ENCODE results near the gene SMIM13. TPM values are rescaled to one million over a fixed set of nuclear protein-coding genes. Genes with fewer than 3 reads are reported as not detected.

The SMIM13 gene
- total RNA-seq, 2 experiments from 2014 or later, result 13.9 to 19.0 TPM

GRCh38 chr6:11155589-11155988 lies 62.0 kb downstream of the SMIM13 start:
- DNase-seq (ENCODE audit: low spot score), result no peak
- H3K9me3 ChIP-seq (ENCODE audit: low read length), result no peaks in the 10 kb centered on the region
- no peaks in the 10 kb centered on the region for H3K36me3 ChIP-seq (ENCODE audit: insufficient read depth, low read length)
- no peak overlapping the region for H3K4me3 ChIP-seq (ENCODE audit: low read depth, low read length, poor library complexity, severe bottlenecking)
- CTCF ChIA-PET (ENCODE audit: unreplicated experiment), result no interaction called here
- TF ChIP-seq, protein P1, sequence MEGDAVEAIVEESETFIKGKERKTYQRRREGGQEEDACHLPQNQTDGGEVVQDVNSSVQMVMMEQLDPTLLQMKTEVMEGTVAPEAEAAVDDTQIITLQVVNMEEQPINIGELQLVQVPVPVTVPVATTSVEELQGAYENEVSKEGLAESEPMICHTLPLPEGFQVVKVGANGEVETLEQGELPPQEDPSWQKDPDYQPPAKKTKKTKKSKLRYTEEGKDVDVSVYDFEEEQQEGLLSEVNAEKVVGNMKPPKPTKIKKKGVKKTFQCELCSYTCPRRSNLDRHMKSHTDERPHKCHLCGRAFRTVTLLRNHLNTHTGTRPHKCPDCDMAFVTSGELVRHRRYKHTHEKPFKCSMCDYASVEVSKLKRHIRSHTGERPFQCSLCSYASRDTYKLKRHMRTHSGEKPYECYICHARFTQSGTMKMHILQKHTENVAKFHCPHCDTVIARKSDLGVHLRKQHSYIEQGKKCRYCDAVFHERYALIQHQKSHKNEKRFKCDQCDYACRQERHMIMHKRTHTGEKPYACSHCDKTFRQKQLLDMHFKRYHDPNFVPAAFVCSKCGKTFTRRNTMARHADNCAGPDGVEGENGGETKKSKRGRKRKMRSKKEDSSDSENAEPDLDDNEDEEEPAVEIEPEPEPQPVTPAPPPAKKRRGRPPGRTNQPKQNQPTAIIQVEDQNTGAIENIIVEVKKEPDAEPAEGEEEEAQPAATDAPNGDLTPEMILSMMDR (conservative IDR thresholded peaks at IDR 0.05; ENCODE audit: low read length), result no peak
- TF ChIP-seq EZH2phosphoT487 (IDR thresholded peaks at IDR 0.05; ENCODE audit: borderline replicate concordance, low read depth, low read length), result no peak
- no peaks in the 10 kb centered on the region for H4K20me1 ChIP-seq (ENCODE audit: insufficient read depth, low read length)
- BruUV-seq (replicated peaks), result no TSS peak
- POLR2A ChIA-PET, result interaction anchor here (0.5 kb wide), 1 partner anchor 16 kb away, joined by 3 read pairs; no protein-coding TSS in a partner anchor
- no peak overlapping the region for H3K4me2 ChIP-seq (ENCODE audit: low read length)
- intact Hi-C loops (cut with micrococcal nuclease; ENCODE audit: unreplicated experiment), result no loop called here
- no peak overlapping the region for H3K27ac ChIP-seq (ENCODE audit: low read depth, low read length, poor library complexity, severe bottlenecking)
- H3K9me2 ChIP-seq (ENCODE audit: insufficient read depth, low read length), result no peaks in the 10 kb centered on the region
- no peaks in the 10 kb centered on the region for H3K4me1 ChIP-seq (ENCODE audit: insufficient read depth, low read length, poor library complexity, severe bottlenecking)
- no peak overlapping the region for H2AFZ ChIP-seq (ENCODE audit: low read length)
- H3K79me2 ChIP-seq (ENCODE audit: insufficient read depth, low read depth, low read length), result no peaks in the 10 kb centered on the region

DNA sequence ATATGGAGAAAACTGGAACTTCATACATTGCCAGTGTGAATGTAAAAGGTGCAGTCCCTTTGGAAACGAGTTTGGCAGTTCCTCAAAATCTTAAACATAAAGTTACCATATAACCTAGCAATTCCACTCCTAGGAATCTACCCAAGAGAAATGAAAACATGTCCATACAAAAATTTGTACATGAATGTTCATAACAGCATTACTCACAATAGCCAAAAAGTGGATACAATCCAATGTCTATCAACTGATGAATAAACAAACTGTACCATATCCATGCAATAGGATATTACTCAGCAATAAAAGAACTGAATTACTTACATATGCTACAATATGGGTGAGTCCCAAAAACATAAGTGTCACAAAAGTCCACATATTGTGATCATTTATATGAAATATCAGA lies 66.6 kb downstream of the SMIM13 start:
- no peaks in the 10 kb centered on the region for H3K9me3 ChIP-seq (ENCODE audit: low read length)
- no peaks in the 10 kb centered on the region for H3K36me3 ChIP-seq (ENCODE audit: insufficient read depth, low read length)
- H3K27ac ChIP-seq (ENCODE audit: low read depth, low read length, poor library complexity, severe bottlenecking), result no peak overlapping the region
- intact Hi-C loops (cut with micrococcal nuclease; ENCODE audit: unreplicated experiment), result no loop called here
- H3K79me2 ChIP-seq (ENCODE audit: insufficient read depth, low read depth, low read length), result no peaks in the 10 kb centered on the region
- ChIA-PET CTCF (ENCODE audit: unreplicated experiment) (no interaction called here), POLR2A (no interaction called here)
- H3K4me2 ChIP-seq (ENCODE audit: low read length), result no peak overlapping the region
- no peaks in the 10 kb centered on the region for H3K9me2 ChIP-seq (ENCODE audit: insufficient read depth, low read length)
- TF ChIP-seq, protein P1 (conservative IDR thresholded peaks at IDR 0.05; ENCODE audit: low read length), result no peak
- no peak for TF ChIP-seq EZH2phosphoT487 (IDR thresholded peaks at IDR 0.05; ENCODE audit: borderline replicate concordance, low read depth, low read length)
- H3K4me3 ChIP-seq (ENCODE audit: low read depth, low read length, poor library complexity, severe bottlenecking), result no peak overlapping the region
- H2AFZ ChIP-seq (ENCODE audit: low read length), result no peak overlapping the region
- H3K4me1 ChIP-seq (ENCODE audit: insufficient read depth, low read length, poor library complexity, severe bottlenecking), result no peaks in the 10 kb centered on the region
- H4K20me1 ChIP-seq (ENCODE audit: insufficient read depth, low read length), result no peaks in the 10 kb centered on the region
- no peak for DNase-seq (ENCODE audit: low spot score)
- no TSS peak for BruUV-seq (replicated peaks)

DNA sequence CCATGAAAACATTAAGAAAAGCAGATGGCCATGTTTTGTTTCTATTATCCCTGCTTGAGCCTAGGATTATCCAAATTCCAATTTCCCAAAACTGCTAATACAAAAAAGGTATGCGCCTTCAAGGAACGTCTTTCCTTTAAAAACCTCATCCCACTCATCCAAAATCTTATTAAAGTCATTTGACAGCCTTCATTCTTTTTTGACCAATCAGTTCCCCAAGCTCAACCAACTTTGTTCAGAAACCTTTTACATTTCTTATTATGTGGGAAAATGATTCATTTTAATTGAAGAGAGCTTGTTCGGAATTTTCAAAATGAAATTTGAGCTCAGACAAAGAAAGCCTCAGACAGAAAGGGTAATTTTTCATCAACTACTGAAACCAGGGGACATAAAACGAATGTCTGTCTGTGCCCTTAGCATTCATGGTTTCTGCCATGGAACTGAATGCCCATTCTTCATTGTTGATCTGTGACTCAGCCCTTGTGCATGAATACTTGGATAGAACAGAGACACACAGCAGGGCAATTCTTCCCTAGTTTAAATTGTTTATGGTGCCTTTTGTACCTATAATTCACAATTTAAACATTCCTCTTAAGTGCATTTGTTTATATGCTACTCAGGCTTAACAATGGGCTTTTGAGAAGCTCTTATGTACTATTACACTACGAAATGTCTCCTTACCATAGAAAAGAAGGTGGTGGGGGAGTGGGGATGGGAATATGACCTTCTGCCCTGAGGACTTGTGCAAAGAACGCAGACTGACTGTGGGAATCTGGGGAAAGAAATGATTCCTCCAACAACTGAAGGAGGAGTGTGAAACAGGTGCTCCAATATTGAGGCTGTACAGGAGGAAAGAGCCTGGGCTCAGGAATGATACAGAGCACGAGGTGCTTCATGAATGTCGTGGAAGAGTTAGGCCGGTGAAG lies 67.7 kb downstream of the SMIM13 start:
- Histone ChIP-seq H3K36me3 (ENCODE audit: insufficient read depth, low read length) (no peaks in the 10 kb centered on the region), H3K9me2 (ENCODE audit: insufficient read depth, low read length) (no peaks in the 10 kb centered on the region), H3K4me2 (ENCODE audit: low read length) (no peak overlapping the region), H2AFZ (ENCODE audit: low read length) (no peak overlapping the region), H3K9me3 (ENCODE audit: low read length) (no peaks in the 10 kb centered on the region), H3K4me3 (ENCODE audit: low read depth, low read length, poor library complexity, severe bottlenecking) (no peak overlapping the region), H3K4me1 (ENCODE audit: insufficient read depth, low read length, poor library complexity, severe bottlenecking) (no peaks in the 10 kb centered on the region), H3K79me2 (ENCODE audit: insufficient read depth, low read depth, low read length) (no peaks in the 10 kb centered on the region), H3K27ac (ENCODE audit: low read depth, low read length, poor library complexity, severe bottlenecking) (no peak overlapping the region), H4K20me1 (ENCODE audit: insufficient read depth, low read length) (no peaks in the 10 kb centered on the region)
- POLR2A ChIA-PET, result interaction anchor here (1.0 kb wide), 1 partner anchor 18 kb away, joined by 3 read pairs; no protein-coding TSS in a partner anchor
- CTCF ChIA-PET (ENCODE audit: unreplicated experiment), result no interaction called here
- TF ChIP-seq EZH2phosphoT487 (IDR thresholded peaks at IDR 0.05; ENCODE audit: borderline replicate concordance, low read depth, low read length), result no peak
- TF ChIP-seq, protein P1 (conservative IDR thresholded peaks at IDR 0.05; ENCODE audit: low read length), result no peak
- DNase-seq (ENCODE audit: low spot score), result no peak
- no TSS peak for BruUV-seq (replicated peaks)
- intact Hi-C loops (cut with micrococcal nuclease; ENCODE audit: unreplicated experiment), result no loop called here

Measured in OCI-LY7 (cell line).